GM12878 (cell line): ENCODE measurements around the gene SORCS2. TPM values are rescaled to one million over a fixed set of nuclear protein-coding genes. Genes with fewer than 3 reads are reported as not detected.

Experiments used
- ATAC-seq: fragments of 200-7000 bp; cut with Tn5 transposase; 3 replicates; pipeline ENCODE4 v1.9.1; 2020; ENCODE audit warnings: mild to moderate bottlenecking, moderate library complexity
- BruUV-seq: library from RNA; stranded (reverse); fragments of 400-500 nt; replicated peaks from 2 replicates; lab custom pipeline; 2021; lab: Mats Ljungman, UMichigan
- CTCF ChIA-PET: fragments of 300-600 bp; sonication (Branson Sonifier 250); formaldehyde crosslinking; extraction: SDS; loops from one replicate; lab custom pipeline; 2021; ENCODE audit warnings: inconsistent platforms; lab: Yijun Ruan, JAX
- POLR2A ChIA-PET: fragments of 350-600 bp; formaldehyde crosslinking; extraction: SDS; loops from one replicate; lab custom pipeline; 2021; ENCODE audit warnings: inconsistent platforms; lab: Charles Lee
- RAD21 ChIA-PET: fragments of 300-600 bp; sonication (Branson Sonifier 250); formaldehyde crosslinking; loops from one replicate; lab custom pipeline; 2023; ENCODE audit warnings: antibody characterized with exemption; ENCODE audit not compliant: unreplicated experiment; lab: Charles Lee
- SMC1A ChIA-PET: fragments of 300-600 bp; sonication (Branson Sonifier 250); formaldehyde crosslinking; loops from one replicate; lab custom pipeline; 2023; ENCODE audit not compliant: unreplicated experiment, uncharacterized antibody; lab: Charles Lee
- DNase-seq: peaks from one replicate; pipeline ENCODE4 v3.0.0-alpha.2; 2011; ENCODE audit warnings: low read depth, low spot score
- FAIRE-seq: peaks from 3 replicates; lab custom pipeline; 2011; peaks lifted over from hg19 to GRCh38; lab: Jason Lieb, UNC
- H2AFZ ChIP-seq: 2 replicates; pipeline ENCODE4 v1.6.0; 2011; ENCODE audit warnings: low read depth, low read length, control low read depth; ENCODE audit not compliant: control insufficient read depth
- H3K27ac ChIP-seq: 2 replicates; pipeline ENCODE4 v1.5.1; 2011; ENCODE audit warnings: control low read depth; ENCODE audit not compliant: control insufficient read depth, insufficient read depth
- H3K27me3 ChIP-seq, 2 experiments: replicated peaks in 1 of 2; 2 replicates each; pipeline versions ENCODE4 v1.6.0 to v1.6.1; 2011; ENCODE audit warnings: low read length in 1 of 2; ENCODE audit not compliant: control insufficient read depth in 2 of 2, insufficient read depth in 2 of 2
- H3K36me3 ChIP-seq, 2 experiments: 2 replicates each; pipeline ENCODE4 v1.5.1; 2011; ENCODE audit warnings: low read length in 1 of 2; ENCODE audit not compliant: control insufficient read depth in 2 of 2, insufficient read depth in 2 of 2
- H3K4me1 ChIP-seq: 2 replicates; pipeline ENCODE4 v1.6.1; 2011; ENCODE audit warnings: mild to moderate bottlenecking, low read length, moderate library complexity, mixed read lengths; ENCODE audit not compliant: control insufficient read depth, insufficient read depth
- H3K4me2 ChIP-seq: 2 replicates; pipeline ENCODE4 v1.6.0; 2011; ENCODE audit warnings: control low read depth; ENCODE audit not compliant: control insufficient read depth, insufficient read depth
- H3K4me3 ChIP-seq: fragments of 200-600 bp; sonication (generic); 2 replicates; pipeline ENCODE4 v1.5.1; 2016
- H3K79me2 ChIP-seq: 2 replicates; pipeline ENCODE4 v1.6.0; 2011; ENCODE audit warnings: low read length; ENCODE audit not compliant: control insufficient read depth, insufficient read depth
- H3K9ac ChIP-seq: 2 replicates; pipeline ENCODE4 v1.8.0; 2011; ENCODE audit warnings: low read length, control low read depth, mixed read lengths; ENCODE audit not compliant: control insufficient read depth, insufficient read depth
- H3K9me3 ChIP-seq: replicated peaks from 3 replicates; pipeline ENCODE4 v1.5.1; 2011; ENCODE audit warnings: mild to moderate bottlenecking, low read length; ENCODE audit not compliant: control insufficient read depth, insufficient read depth
- H4K20me1 ChIP-seq: 2 replicates; pipeline ENCODE4 v1.6.0; 2011; ENCODE audit not compliant: control insufficient read depth, insufficient read depth
- KLF5 ChIP-seq: fragments of 450-650 bp; IDR thresholded peaks from 2 replicates; pipeline ENCODE4 v1.6.1; 2014; ENCODE audit warnings: mild to moderate bottlenecking; ENCODE audit not compliant: partially characterized antibody
- NR2F1 ChIP-seq: fragments of 450-650 bp; conservative IDR thresholded peaks from 2 replicates; pipeline ENCODE4 v1.6.1; 2017; ENCODE audit warnings: mild to moderate bottlenecking
- PAX8 ChIP-seq: fragments of 450-650 bp; IDR thresholded peaks from 2 replicates; pipeline ENCODE4 v1.6.1; 2017; ENCODE audit warnings: mild to moderate bottlenecking, moderate library complexity
- SPI1 ChIP-seq: IDR thresholded peaks from 2 replicates; pipeline ENCODE4 v1.6.1; 2011; ENCODE audit warnings: low read depth, mild to moderate bottlenecking, low read length, moderate library complexity, borderline replicate concordance; ENCODE audit not compliant: insufficient read depth
- ZNF217 ChIP-seq: fragments of 450-650 bp; IDR thresholded peaks from 2 replicates; pipeline ENCODE4 v1.6.1; 2017; ENCODE audit warnings: antibody characterized with exemption, mild to moderate bottlenecking
- WGBS: methylation state at CpG from one replicate; pipeline ENCODE4 v1.1.6; 2016; ENCODE audit warnings: low lambda C conversion rate; ENCODE audit not compliant: insufficient replicate concordance, insufficient coverage; ENCODE audit errors: missing lambda C conversion rate; 5-methylcytosine and 5-hydroxymethylcytosine counted together
- in situ Hi-C: fragments of 300-500 bp; cut with MboI; formaldehyde crosslinking; loops from 9 replicates; pipeline ENCODE4 v1.14.3; 2018; ENCODE audit warnings: mixed read lengths
- intact Hi-C: fragments of 100-400 bp; cut with micrococcal nuclease; formaldehyde crosslinking; loops from one replicate; pipeline ENCODE4 v1.14.2; 2022; ENCODE audit not compliant: unreplicated experiment
- polyA plus RNA-seq, 11 experiments: library from polyadenylated mRNA; depleted of rRNA in 4 of 11; unstranded in 6 of 11; stranded (reverse) in 5 of 11; fragments of >200 nt; fragmentation: Nextera tagmentation in 4 of 11; fragmentation: Illumina TruSeq in 1 of 11; extraction: Ambion mirVana in 4 of 11; extraction: Trizol in 1 of 11; gene quantifications; 1 replicate in 1 of 11; 2 replicates in 10 of 11; pipeline versions ENCODE4 v1.2.1 to v1.2.3, GENCODE V29; 2011 to 2016; ENCODE audit warnings: inconsistent platforms in 2 of 11, missing spikeins in 2 of 11, low read depth in 1 of 11
- total RNA-seq, 4 experiments: library from RNA; depleted of rRNA in 3 of 4; stranded (reverse); fragments of >200 nt in 3 of 4; fragmentation: Illumina TruSeq in 1 of 4; extraction: Trizol in 1 of 4; gene quantifications; 2 replicates each; pipeline versions ENCODE4 v1.2.1 to v1.2.3, GENCODE V29; 2013 to 2021
- TF ChIP-seq, protein P1 (sequence below): IDR thresholded peaks from 2 replicates; pipeline ENCODE4 v1.6.1; 2012; ENCODE audit warnings: mild to moderate bottlenecking, low read depth, low read length

The SORCS2 gene
- total and polyA plus RNA-seq, 10 of the 15 experiments (the other 5 are each of a cell fraction or from before 2014, with no cell fraction given): 0.01 to 0.15 (median 0.05) TPM; not detected in 5

DNA sequence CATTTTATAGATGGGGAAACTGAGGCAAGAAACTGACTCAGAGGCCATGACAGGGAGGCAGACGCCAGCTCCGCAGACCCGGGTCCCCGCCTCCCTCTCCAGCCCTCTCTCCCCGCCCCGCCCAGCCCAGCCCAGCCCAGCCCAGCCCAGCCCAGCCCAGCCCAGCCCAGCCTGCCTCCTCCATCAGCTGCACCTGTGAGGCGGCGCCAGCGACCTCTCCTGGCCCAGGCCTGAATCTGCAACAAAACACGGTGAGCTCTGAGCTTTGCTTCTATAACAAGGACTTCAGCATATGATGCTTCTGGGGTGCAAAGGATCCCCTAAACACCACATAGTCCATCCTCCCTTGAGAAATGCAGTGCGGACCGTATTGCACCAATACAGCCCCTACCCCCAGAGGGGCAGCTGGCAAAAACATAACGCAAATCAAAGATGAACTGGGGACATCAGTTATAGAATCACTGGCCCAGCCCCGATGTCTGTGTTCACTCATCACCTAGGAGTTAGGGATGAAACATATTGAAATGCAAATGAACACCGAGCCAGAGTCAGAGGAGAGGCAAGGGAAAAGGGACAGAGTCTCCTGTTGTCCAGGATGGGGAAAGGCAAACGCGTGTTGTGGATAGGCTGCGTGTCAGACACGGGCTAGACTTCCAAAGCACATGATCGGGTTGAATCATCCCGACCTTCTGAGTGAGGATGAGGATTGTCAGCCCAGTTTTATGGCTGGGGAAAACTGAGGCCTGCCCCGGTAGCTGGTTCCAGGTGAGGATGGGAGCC lies 458.5 kb downstream of the SORCS2 start:
- ChIA-PET SMC1A (no interaction called here), RAD21 (no interaction called here), CTCF (no interaction called here), POLR2A (no interaction called here)
- BruUV-seq: no TSS peak
- Histone ChIP-seq H3K27ac (no peak overlapping the region), H3K79me2 (no peaks in the 10 kb centered on the region), H3K4me3 (no peak overlapping the region), H3K4me2 (no peak overlapping the region), H3K4me1 (no peaks in the 10 kb centered on the region), H3K27me3 (no peaks in the 10 kb centered on the region; a peak in 2 of 4 replicates), H2AFZ (no peak overlapping the region), H3K9me3 (no peaks in the 10 kb centered on the region), H3K36me3 (no peaks in the 10 kb centered on the region), H3K9ac (no peak overlapping the region), H4K20me1 (no peaks in the 10 kb centered on the region)
- no peak for DNase-seq
- FAIRE-seq: no peak
- no peak for ATAC-seq
- WGBS: 42% methylated on average over 16 of the region's 22 CpGs
- in situ Hi-C loops (no loop called here), intact Hi-C loops (no loop called here)
- no peak for TF ChIP-seq KLF5
- TF ChIP-seq ZNF217: no peak
- no peak for TF ChIP-seq NR2F1
- TF ChIP-seq PAX8: no peak
- TF ChIP-seq, protein P1, sequence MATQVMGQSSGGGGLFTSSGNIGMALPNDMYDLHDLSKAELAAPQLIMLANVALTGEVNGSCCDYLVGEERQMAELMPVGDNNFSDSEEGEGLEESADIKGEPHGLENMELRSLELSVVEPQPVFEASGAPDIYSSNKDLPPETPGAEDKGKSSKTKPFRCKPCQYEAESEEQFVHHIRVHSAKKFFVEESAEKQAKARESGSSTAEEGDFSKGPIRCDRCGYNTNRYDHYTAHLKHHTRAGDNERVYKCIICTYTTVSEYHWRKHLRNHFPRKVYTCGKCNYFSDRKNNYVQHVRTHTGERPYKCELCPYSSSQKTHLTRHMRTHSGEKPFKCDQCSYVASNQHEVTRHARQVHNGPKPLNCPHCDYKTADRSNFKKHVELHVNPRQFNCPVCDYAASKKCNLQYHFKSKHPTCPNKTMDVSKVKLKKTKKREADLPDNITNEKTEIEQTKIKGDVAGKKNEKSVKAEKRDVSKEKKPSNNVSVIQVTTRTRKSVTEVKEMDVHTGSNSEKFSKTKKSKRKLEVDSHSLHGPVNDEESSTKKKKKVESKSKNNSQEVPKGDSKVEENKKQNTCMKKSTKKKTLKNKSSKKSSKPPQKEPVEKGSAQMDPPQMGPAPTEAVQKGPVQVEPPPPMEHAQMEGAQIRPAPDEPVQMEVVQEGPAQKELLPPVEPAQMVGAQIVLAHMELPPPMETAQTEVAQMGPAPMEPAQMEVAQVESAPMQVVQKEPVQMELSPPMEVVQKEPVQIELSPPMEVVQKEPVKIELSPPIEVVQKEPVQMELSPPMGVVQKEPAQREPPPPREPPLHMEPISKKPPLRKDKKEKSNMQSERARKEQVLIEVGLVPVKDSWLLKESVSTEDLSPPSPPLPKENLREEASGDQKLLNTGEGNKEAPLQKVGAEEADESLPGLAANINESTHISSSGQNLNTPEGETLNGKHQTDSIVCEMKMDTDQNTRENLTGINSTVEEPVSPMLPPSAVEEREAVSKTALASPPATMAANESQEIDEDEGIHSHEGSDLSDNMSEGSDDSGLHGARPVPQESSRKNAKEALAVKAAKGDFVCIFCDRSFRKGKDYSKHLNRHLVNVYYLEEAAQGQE: no peak
- TF ChIP-seq SPI1: no peak
